Suprapubic skin (tissue), 3 donors: ENCODE data around the gene STON2.

Experiments
- CTCF ChIP-seq, 2 donors: fragments of 200-600 bp in 1 of 2; fragments of 450-650 bp in 1 of 2; sonication (generic) in 1 of 2; IDR thresholded peaks; one replicate each; pipeline ENCODE4 v1.5.1; 2016 to 2019; ENCODE audit warnings: antibody characterized with exemption in 2 of 2, mild to moderate bottlenecking in 1 of 2, moderate library complexity in 1 of 2
- POLR2A ChIP-seq, 2 donors: fragments of 450-650 bp; IDR thresholded peaks; one replicate each; pipeline ENCODE4 v1.6.1; 2017; ENCODE audit warnings: antibody characterized with exemption in 2 of 2, mild to moderate bottlenecking in 2 of 2, moderate library complexity in 2 of 2

- TF ChIP-seq CTCF (IDR thresholded peaks at IDR 0.05) (no peak), POLR2A (IDR thresholded peaks at IDR 0.05) (no peak)
Observed at GRCh38 chr14:81311778-81312177, 88.3 kb downstream of the STON2 start.
